Measurements from ENCODE around the gene SLC39A8. TPM values are rescaled to one million over a fixed set of nuclear protein-coding genes. Genes with fewer than 3 reads are reported as not detected.
A peak's percentile ranks its signal among the peaks of the same experiment; 100 is the strongest.
"Not testable (repeated sequence)": the region's sequence is repeated elsewhere in the genome, so short reads cannot be mapped to it uniquely, and the experiment has no call there.

The SLC39A8 gene
- total RNA-seq, 2 experiments from 2014 or later: 79.6 to 83.0 TPM

GRCh38 chr4:102295153-102295862 lies 50.0 kb downstream of the SLC39A8 start:
- no peak for DNase-seq
- Mint-ChIP-seq H3K27me3 (ENCODE audit: low read depth) (no peaks in the 10 kb centered on the region), H3K4me1 (ENCODE audit: low read depth) (no peaks in the 10 kb centered on the region), H3K9me3 (ENCODE audit: insufficient read depth) (no peaks in the 10 kb centered on the region), H3K4me3 (no peak overlapping the region), H3K27ac (no peak overlapping the region), H3K36me3 (ENCODE audit: low read depth) (peaks cover 46% of the 10 kb centered on the region)
- ATAC-seq: no peak
- ChIA-PET POLR2A (no interaction called here), CTCF (interaction anchor here (0.9 to 1.4 kb wide), 3 partner anchors 9 to 38 kb away, joined by 3 to 4 read pairs (median 3); no protein-coding TSS in a partner anchor)

- CTCF ChIA-PET: interaction anchor here (4.4 kb wide), 1 partner anchor 12 kb away, joined by 29 read pairs; no protein-coding TSS in a partner anchor
- H3K27ac Mint-ChIP-seq: no peak overlapping the region
Measured at GRCh38 chr4:102288497-102288896, 56.8 kb downstream of the SLC39A8 start.

GRCh38 chr4:102285831-102286230 lies 59.5 kb downstream of the SLC39A8 start:
- peaks cover 51% of the 10 kb centered on the region for H3K36me3 Mint-ChIP-seq (ENCODE audit: low read depth)

More at GRCh38 chr4:102288497-102288896, 56.8 kb downstream of the SLC39A8 start:
- ATAC-seq (no peak), DNase-seq (no peak)
- Mint-ChIP-seq H3K36me3 (ENCODE audit: low read depth) (peaks cover 55% of the 10 kb centered on the region), H3K9me3 (ENCODE audit: insufficient read depth) (no peaks in the 10 kb centered on the region), H3K4me1 (ENCODE audit: low read depth) (no peaks in the 10 kb centered on the region), H3K27me3 (ENCODE audit: low read depth) (no peaks in the 10 kb centered on the region), H3K4me3 (no peak overlapping the region)
- POLR2A ChIA-PET: no interaction called here

GRCh38 chr4:102281171-102281839 lies 64.0 kb downstream of the SLC39A8 start:
- POLR2A ChIA-PET: interaction anchor here (0.6 kb wide), 1 partner anchor 134 kb away, joined by 3 read pairs; no protein-coding TSS in a partner anchor
- H3K9me3 Mint-ChIP-seq (ENCODE audit: insufficient read depth): no peaks in the 10 kb centered on the region
- peaks cover 53% of the 10 kb centered on the region for H3K36me3 Mint-ChIP-seq (ENCODE audit: low read depth)
- H3K27ac Mint-ChIP-seq: no peak overlapping the region
- CTCF ChIA-PET: no interaction called here
- no peak overlapping the region for H3K4me3 Mint-ChIP-seq
- H3K27me3 Mint-ChIP-seq (ENCODE audit: low read depth): no peaks in the 10 kb centered on the region
- H3K4me1 Mint-ChIP-seq (ENCODE audit: low read depth): no peaks in the 10 kb centered on the region
- DNase-seq (no peak), ATAC-seq (no peak)

More at GRCh38 chr4:102285831-102286230, 59.5 kb downstream of the SLC39A8 start:
- POLR2A ChIA-PET: no interaction called here
- Mint-ChIP-seq H3K4me3 (no peak overlapping the region), H3K27ac (no peak overlapping the region), H3K27me3 (ENCODE audit: low read depth) (no peaks in the 10 kb centered on the region), H3K4me1 (ENCODE audit: low read depth) (no peaks in the 10 kb centered on the region), H3K9me3 (ENCODE audit: insufficient read depth) (no peaks in the 10 kb centered on the region)
- DNase-seq (no peak), ATAC-seq (no peak)
- CTCF ChIA-PET: no interaction called here

GRCh38 chr4:102273317-102273716 lies 72.0 kb downstream of the SLC39A8 start:
- POLR2A ChIA-PET: not testable (repeated sequence)

GRCh38 chr4:102272318-102272717 lies 73.0 kb downstream of the SLC39A8 start:
- Mint-ChIP-seq H3K4me1 (ENCODE audit: low read depth) (no peaks in the 10 kb centered on the region), H3K4me3 (no peak overlapping the region), H3K27me3 (ENCODE audit: low read depth) (no peaks in the 10 kb centered on the region), H3K36me3 (ENCODE audit: low read depth) (peaks cover 47% of the 10 kb centered on the region), H3K27ac (no peak overlapping the region), H3K9me3 (ENCODE audit: insufficient read depth) (no peaks in the 10 kb centered on the region)
- ATAC-seq (no peak), DNase-seq (no peak)
- ChIA-PET POLR2A (interaction anchor here (0.6 kb wide), 1 partner anchor 100 kb away, joined by 4 read pairs; no protein-coding TSS in a partner anchor), CTCF (no interaction called here)

More at GRCh38 chr4:102273317-102273716, 72.0 kb downstream of the SLC39A8 start:
- H3K4me1 Mint-ChIP-seq (ENCODE audit: low read depth); H3K27ac Mint-ChIP-seq; CTCF ChIA-PET; H3K4me3 Mint-ChIP-seq; H3K27me3 Mint-ChIP-seq (ENCODE audit: low read depth); H3K9me3 Mint-ChIP-seq (ENCODE audit: insufficient read depth); ATAC-seq; DNase-seq: not testable (repeated sequence)
- peaks cover 43% of the 10 kb centered on the region for H3K36me3 Mint-ChIP-seq (ENCODE audit: low read depth)

- Mint-ChIP-seq H3K27me3 (ENCODE audit: low read depth) (no peaks in the 10 kb centered on the region), H3K4me3 (no peak overlapping the region), H3K4me1 (ENCODE audit: low read depth) (peaks cover 7% of the 10 kb centered on the region), H3K36me3 (ENCODE audit: low read depth) (peaks cover 31% of the 10 kb centered on the region), H3K27ac (no peak overlapping the region), H3K9me3 (ENCODE audit: insufficient read depth) (no peaks in the 10 kb centered on the region)
- ChIA-PET POLR2A (no interaction called here), CTCF (no interaction called here)
- ATAC-seq (no peak), DNase-seq (no peak)
Measured at GRCh38 chr4:102268355-102268754, 76.9 kb downstream of the SLC39A8 start.

- DNase-seq: peak; percentile 29
- Mint-ChIP-seq H3K4me1 (ENCODE audit: low read depth) (peaks cover 14% of the 10 kb centered on the region), H3K27me3 (ENCODE audit: low read depth) (no peaks in the 10 kb centered on the region), H3K9me3 (ENCODE audit: insufficient read depth) (no peaks in the 10 kb centered on the region), H3K27ac (no peak overlapping the region), H3K36me3 (ENCODE audit: low read depth) (peaks cover 33% of the 10 kb centered on the region), H3K4me3 (no peak overlapping the region)
- ATAC-seq: peak; percentile 86
- CTCF ChIA-PET: interaction anchor here (1.3 kb wide), 1 partner anchor 36 kb away, joined by 3 read pairs; no protein-coding TSS in a partner anchor
- POLR2A ChIA-PET: no interaction called here
Measured at GRCh38 chr4:102263024-102263787, 82.1 kb downstream of the SLC39A8 start.

GRCh38 chr4:102259702-102260101 lies 85.6 kb downstream of the SLC39A8 start:
- CTCF ChIA-PET: interaction anchor here (0.9 to 2.0 kb wide), 3 partner anchors 40 to 171 kb away, joined by 3 to 8 read pairs (median 4); no protein-coding TSS in a partner anchor
- POLR2A ChIA-PET: no interaction called here
- ATAC-seq (no peak), DNase-seq (no peak)
- H3K4me1 Mint-ChIP-seq (ENCODE audit: low read depth): peaks cover 18% of the 10 kb centered on the region
- peaks cover 12% of the 10 kb centered on the region for H3K36me3 Mint-ChIP-seq (ENCODE audit: low read depth)
- no peaks in the 10 kb centered on the region for H3K27me3 Mint-ChIP-seq (ENCODE audit: low read depth)
- no peaks in the 10 kb centered on the region for H3K9me3 Mint-ChIP-seq (ENCODE audit: insufficient read depth)
- H3K4me3 Mint-ChIP-seq: no peak overlapping the region
- no peak overlapping the region for H3K27ac Mint-ChIP-seq

- CTCF ChIA-PET: interaction anchor here (1.0 to 1.3 kb wide), 2 partner anchors 86 to 172 kb away, joined by 4 read pairs; partner anchors contain the start of gene SLC39A8
- Mint-ChIP-seq H3K9me3 (ENCODE audit: insufficient read depth) (no peaks in the 10 kb centered on the region), H3K36me3 (ENCODE audit: low read depth) (peaks cover 12% of the 10 kb centered on the region), H3K27me3 (ENCODE audit: low read depth) (no peaks in the 10 kb centered on the region), H3K4me3 (no peak overlapping the region), H3K4me1 (ENCODE audit: low read depth) (peaks cover 18% of the 10 kb centered on the region), H3K27ac (no peak overlapping the region)
- ATAC-seq: no peak
- POLR2A ChIA-PET: no interaction called here
- no peak for DNase-seq
Measured at GRCh38 chr4:102259081-102259480, 86.2 kb downstream of the SLC39A8 start.

- no peak overlapping the region for H3K27ac Mint-ChIP-seq
- POLR2A ChIA-PET: no interaction called here
- H3K4me3 Mint-ChIP-seq: no peak overlapping the region
- H3K27me3 Mint-ChIP-seq (ENCODE audit: low read depth): no peaks in the 10 kb centered on the region
- no peaks in the 10 kb centered on the region for H3K9me3 Mint-ChIP-seq (ENCODE audit: insufficient read depth)
- no peaks in the 10 kb centered on the region for H3K36me3 Mint-ChIP-seq (ENCODE audit: low read depth)
- DNase-seq (no peak), ATAC-seq (no peak)
- CTCF ChIA-PET: no interaction called here
- H3K4me1 Mint-ChIP-seq (ENCODE audit: low read depth): peaks cover 5% of the 10 kb centered on the region
Measured at GRCh38 chr4:102256321-102256720, 89.0 kb downstream of the SLC39A8 start.
